GM19099 (cell line): ENCODE measurements around the gene OR11H1.
"Not testable (repeated sequence)": the region's sequence is repeated elsewhere in the genome, so short reads cannot be mapped to it uniquely, and the experiment has no call there.

ENCODE experiments used
- POLR2A ChIP-seq: IDR thresholded peaks from 3 replicates; pipeline ENCODE4 v1.6.1; 2011; ENCODE audit warnings: low read depth; ENCODE audit not compliant: insufficient read length; ENCODE audit errors: extremely low read depth

Gene OR11H1, protein sequence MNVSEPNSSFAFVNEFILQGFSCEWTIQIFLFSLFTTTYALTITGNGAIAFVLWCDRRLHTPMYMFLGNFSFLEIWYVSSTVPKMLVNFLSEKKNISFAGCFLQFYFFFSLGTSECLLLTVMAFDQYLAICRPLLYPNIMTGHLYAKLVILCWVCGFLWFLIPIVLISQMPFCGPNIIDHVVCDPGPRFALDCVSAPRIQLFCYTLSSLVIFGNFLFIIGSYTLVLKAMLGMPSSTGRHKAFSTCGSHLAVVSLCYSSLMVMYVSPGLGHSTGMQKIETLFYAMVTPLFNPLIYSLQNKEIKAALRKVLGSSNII

DNA sequence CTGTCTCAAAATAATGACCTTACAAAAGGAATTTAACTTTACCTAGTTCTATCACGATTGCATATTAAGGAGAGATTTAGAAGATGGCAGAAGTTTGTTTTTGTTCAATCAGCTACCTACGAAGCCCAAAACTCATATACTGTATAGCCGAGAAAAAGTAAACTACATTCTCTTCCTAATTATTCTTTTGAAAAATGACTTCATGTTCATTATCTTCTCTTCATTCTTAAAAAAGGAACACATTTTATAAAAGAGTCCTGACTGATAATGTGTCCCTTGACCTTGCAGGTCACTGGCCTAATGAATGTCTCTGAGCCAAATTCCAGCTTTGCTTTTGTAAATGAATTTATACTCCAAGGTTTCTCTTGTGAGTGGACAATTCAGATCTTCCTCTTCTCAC, at the start of gene OR11H1:
TSS of gene OR11H1 (plus strand) at position 301 of the 400 bp plus-strand sequence. CDS start at position 301, 0 bp downstream.
- TF ChIP-seq POLR2A: not testable (repeated sequence)
